Stimulated activated naive CD8-positive, alpha-beta T cell treated with anti-CD3 and anti-CD28 coated beads, Interleukin-15, Interleukin-2, amounts not matched to agents 100 U/mL and 50 U/mL, for 24 hours (primary cell): ENCODE results near the gene TOR2A.

Experiments used
- ATAC-seq: fragments of 150-1000 bp; cut with Tn5 transposase; one replicate; pipeline ENCODE4 v1.10.0; 2021
- DNase-seq: peaks from one replicate; pipeline ENCODE4 v3.0.0; 2021

The TOR2A gene

DNA sequence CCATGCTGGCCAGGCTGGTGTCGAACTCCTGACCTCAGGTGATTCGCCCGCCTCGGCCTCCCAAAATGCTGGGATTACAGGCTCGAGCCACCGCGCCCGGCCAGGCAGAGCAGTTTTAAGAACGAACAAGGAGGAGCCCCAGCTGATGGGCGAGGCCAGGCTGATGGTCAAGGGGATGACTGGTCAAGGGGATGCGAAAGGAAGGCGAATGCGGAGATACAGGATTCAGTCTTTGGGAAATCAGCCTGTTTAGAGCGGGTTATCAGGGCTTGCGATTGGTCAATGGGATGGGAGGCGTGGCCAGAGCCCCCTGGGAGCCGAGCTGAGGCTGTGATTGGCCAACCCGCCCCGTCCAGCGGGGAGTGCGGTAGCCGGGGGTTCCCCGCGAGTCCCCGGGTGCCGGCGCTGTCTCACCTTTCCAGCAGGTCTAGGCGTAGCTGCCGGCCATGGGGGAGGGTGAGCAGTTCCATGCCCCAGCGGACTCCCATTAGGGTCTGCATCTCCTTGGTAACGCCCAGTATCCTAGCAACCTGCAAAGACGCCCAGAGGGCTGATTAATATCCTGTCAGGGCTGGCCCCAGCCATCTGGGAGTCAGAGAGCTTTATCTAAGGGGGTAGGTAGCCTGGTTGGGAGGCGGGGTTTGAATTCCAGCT lies 7.5 kb upstream of the TOR2A start:
- ATAC-seq (no peak), DNase-seq (no peak)

- ATAC-seq (no peak), DNase-seq (no peak)
These were observed 6.8 kb upstream of the TOR2A start for GRCh38 chr9:127741831-127742434.

GRCh38 chr9:127739614-127740330 lies 4.7 kb upstream of the TOR2A start:
- DNase-seq: no peak
- no peak for ATAC-seq

- DNase-seq: no peak
- no peak for ATAC-seq
These were observed 3.6 kb upstream of the TOR2A start for GRCh38 chr9:127738666-127739065.

DNA sequence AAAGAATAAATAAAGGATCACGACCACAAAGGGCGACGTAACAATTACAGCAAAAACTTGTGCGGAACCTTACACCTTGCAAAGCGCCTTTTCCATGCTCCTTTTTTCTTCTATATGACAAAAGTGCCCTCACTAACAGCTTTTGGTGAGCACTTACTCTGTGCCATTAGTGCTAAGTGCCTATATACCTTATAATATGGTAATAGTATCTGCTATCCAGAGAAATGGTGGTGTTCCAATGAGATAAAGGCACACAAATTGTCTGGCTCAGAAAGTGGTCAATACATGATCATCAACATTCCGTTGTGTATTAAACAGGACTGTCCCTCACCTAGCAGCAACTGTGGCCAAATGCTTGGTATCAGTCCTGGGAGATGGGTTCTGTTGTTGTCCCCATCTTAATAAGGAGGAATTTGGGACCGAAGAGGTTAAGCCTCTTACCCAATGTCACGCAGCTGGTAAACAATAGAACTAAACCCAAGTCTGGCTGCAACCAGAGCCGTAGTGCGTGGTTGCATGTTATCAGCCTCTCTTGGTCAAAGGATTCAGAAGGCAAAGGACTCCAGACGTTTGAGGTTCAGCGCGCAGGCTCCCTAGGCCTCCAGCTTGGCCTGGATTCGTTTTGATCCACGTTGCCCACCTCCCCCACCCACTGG lies 564 bp upstream of the TOR2A start:
- ATAC-seq (no peak), DNase-seq (no peak)

- no peak for DNase-seq
- no peak for ATAC-seq
These were observed 797 bp downstream of the TOR2A start for GRCh38 chr9:127734247-127734746.

DNA sequence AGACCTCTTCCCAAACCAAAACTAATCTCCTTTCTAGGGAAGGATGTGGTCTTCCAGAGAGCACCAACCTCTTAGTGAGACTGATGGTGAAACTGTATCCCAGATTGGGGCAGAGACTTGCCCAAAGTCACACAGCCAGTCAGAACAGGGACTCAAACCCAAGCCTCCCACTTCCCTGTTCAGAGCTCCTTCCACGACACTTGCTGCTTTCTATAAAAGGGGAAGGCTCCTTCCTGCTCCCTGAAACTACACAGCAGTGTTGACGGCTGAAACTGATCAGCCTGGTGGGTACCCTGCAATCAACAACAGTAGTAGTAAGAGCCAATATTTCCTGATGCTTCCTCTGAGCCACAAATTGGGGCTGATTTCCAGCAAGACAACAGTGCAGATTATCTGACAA lies 1.5 kb downstream of the TOR2A start:
- no peak for DNase-seq
- no peak for ATAC-seq

DNA sequence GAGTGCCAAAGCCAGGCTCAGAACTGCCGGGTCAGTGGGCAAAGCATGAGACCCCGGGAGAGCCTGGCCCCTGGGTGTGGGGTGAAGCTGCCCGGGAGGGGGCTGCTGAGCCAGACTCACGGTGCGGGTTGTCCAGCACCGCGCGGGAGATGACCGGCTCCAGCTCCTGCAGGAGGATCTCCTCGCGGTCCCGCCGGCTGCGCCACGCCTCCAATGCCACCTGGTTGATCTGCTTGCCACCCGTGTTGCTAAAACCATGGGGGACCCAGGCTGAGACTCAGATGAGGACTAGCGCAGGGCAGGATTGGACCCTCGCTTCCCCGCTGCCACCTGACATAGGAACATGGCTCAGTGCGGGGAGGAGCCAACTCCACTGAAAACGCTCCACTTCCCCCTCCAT lies 2.6 kb downstream of the TOR2A start:
- DNase-seq (no peak), ATAC-seq (no peak)

GRCh38 chr9:127731938-127732337 lies 3.2 kb downstream of the TOR2A start:
- ATAC-seq: no peak
- DNase-seq: no peak

- DNase-seq (no peak), ATAC-seq (no peak)
These were observed 4.2 kb downstream of the TOR2A start for GRCh38 chr9:127730799-127731410.

- ATAC-seq: no peak
These were observed 4.8 kb downstream of the TOR2A start for GRCh38 chr9:127730262-127730661.

DNA sequence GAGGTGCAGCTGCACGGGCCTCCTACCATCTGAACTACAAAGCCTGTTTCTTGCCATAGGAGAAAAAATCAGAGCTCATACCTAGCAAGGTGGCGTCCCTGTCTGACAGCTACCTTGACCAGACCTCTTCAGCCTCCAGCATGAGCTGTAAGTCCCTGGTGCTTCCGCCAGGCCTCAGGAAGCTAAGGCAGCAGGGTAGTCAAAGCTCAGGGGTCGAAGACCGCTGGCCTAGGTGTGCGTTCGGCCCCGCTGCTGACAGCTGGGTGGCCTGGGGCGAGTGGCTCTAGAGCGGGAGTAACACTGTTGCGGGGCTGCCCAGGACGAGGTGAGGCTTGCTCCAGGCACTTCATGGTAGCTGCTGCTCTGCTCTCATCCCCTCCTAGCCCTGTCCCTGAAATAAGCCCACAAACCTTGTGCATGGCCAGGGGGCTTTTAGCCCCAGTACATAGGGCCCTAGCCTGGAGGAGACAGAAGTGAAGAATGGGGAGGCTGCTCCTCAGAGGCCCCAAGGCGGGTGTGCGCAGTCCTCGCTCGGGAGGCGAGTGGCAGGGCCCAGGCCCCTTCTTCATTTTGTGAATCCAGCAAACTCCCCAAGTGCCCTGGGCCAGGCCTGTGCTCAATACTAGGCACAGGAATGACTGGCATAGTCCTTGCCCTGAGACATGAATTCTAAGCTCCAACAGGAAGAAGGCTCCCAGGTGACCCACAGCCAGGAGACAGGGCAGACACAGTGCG lies 5.4 kb downstream of the TOR2A start:
- no peak for ATAC-seq
- no peak for DNase-seq

More at GRCh38 chr9:127730262-127730661, 4.8 kb downstream of the TOR2A start:
- no peak for DNase-seq

DNA sequence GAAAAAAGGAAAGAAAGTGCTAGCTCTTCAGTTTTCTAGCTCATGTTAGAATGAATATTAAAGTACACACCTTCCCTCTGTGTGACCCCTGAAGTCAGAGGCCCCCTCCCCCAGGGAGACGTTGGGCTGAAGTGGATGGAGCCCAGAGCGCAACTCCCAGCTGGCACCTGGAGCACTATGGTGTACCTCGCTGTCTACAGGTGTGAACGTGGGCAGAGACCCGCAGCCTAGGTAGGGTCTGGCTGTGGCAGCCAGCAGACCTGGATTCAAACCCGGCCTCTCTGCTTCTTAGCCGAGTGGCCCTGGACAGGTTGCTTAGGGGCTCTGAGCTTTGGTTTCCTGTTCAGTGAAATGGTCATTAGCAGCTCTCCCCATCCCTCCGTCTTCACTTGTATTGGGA lies 6.3 kb downstream of the TOR2A start:
- no peak for DNase-seq
- ATAC-seq: no peak

- ATAC-seq (no peak), DNase-seq (no peak)
These were observed 8.2 kb downstream of the TOR2A start for GRCh38 chr9:127726871-127727270.

GRCh38 chr9:127724012-127724411 lies 11.1 kb downstream of the TOR2A start:
- ATAC-seq: no peak

GRCh38 chr9:127723444-127723843 lies 11.7 kb downstream of the TOR2A start:
- ATAC-seq (no peak), DNase-seq (no peak)

More at GRCh38 chr9:127724012-127724411, 11.1 kb downstream of the TOR2A start:
- no peak for DNase-seq

GRCh38 chr9:127723013-127723412 lies 12.1 kb downstream of the TOR2A start:
- ATAC-seq (no peak), DNase-seq (no peak)

DNA sequence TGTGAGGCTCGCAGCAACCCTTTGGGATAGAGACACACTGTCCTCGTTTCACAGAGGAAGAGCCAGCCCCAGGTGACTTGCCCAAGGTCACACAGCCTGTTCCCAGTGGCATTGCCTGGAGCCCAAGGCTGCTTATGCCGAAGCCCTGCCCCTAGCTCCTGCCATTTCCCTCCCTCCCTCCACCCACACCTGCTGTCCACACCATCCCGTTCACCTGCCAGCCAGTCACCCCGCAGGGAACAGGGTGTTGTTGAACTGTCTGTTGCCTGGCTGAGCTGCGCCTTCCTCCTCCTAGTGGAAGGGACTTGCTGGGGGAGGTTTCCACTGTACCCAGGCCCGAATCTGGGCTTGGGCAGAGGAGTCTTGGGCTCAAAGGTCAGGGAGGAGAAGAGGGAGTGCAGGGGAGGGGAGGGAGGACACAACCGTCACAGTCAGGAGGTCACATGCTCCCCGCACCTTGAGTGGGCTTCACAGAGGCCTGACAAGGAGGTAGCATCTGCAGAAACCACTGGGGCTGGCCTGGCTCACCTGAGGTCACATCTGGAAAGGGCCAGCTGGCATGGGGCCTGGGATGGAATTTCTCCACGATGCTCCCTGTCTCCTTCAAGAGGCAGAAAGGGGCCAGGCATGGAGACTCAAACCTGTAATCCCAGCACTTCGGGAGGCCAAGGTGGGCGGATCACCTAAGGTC lies 12.9 kb downstream of the TOR2A start:
- no peak for ATAC-seq

DNA sequence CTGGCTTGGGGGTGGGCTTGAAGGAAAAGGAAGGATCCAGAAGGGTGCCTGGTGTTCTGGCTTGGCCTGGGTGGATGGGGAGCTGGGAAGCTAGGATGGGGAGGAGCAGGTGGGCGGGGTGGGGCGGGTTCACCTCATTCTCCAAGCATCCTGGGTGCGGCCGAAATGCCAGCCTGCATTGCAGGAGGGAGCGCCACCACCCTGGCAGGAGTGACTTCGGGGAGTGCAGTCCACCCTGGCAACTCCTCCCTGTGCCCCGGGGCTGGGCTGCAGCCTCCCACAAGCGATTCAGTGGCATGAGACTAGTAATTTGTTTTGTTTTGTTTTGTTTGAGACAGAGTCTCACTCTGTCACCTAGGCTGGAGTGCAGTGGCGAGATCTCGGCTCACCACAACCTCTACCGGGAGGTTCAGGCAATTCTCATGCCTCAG lies 13.7 kb downstream of the TOR2A start:
- no peak for ATAC-seq

More for the DNA sequence above, 12.9 kb downstream of the TOR2A start:
- no peak for DNase-seq

GRCh38 chr9:127720865-127721227 lies 14.2 kb downstream of the TOR2A start:
- DNase-seq (no peak), ATAC-seq (no peak)

More for the DNA sequence above, 13.7 kb downstream of the TOR2A start:
- no peak for DNase-seq
